Duodenal mucosa (tissue), 2 donors: ENCODE results near the gene PDZRN4.

ENCODE experiments used
- H3K27ac ChIP-seq: one replicate; pipeline ENCODE4 v1.7.0; 2013; ENCODE audit warnings: low read depth, low read length
- H3K27me3 ChIP-seq, 2 donors: one replicate each; pipeline ENCODE4 v1.7.0; 2013; ENCODE audit warnings: low read length in 2 of 2, control low read depth in 1 of 2; ENCODE audit not compliant: insufficient read depth in 2 of 2, control insufficient read depth in 1 of 2
- H3K36me3 ChIP-seq, 2 donors: one replicate each; pipeline ENCODE4 v1.7.0; 2013; ENCODE audit warnings: low read length in 2 of 2, control low read depth in 1 of 2; ENCODE audit not compliant: insufficient read depth in 2 of 2, control insufficient read depth in 1 of 2
- H3K4me1 ChIP-seq, 2 donors: one replicate each; pipeline ENCODE4 v1.7.0; 2013; ENCODE audit warnings: low read length in 2 of 2, control low read depth in 1 of 2; ENCODE audit not compliant: insufficient read depth in 2 of 2, control insufficient read depth in 1 of 2
- H3K4me3 ChIP-seq, 2 donors: one replicate each; pipeline ENCODE4 v1.7.0; 2013; ENCODE audit warnings: low read length in 2 of 2, low read depth in 1 of 2
- H3K9ac ChIP-seq, 2 donors: one replicate each; pipeline ENCODE4 v1.7.0; 2013; ENCODE audit warnings: low read length in 2 of 2, low read depth in 1 of 2
- H3K9me3 ChIP-seq, 2 donors: one replicate each; pipeline ENCODE4 v1.7.0; 2013; ENCODE audit warnings: low read length in 2 of 2, control low read depth in 1 of 2; ENCODE audit not compliant: control insufficient read depth in 1 of 2

PDZRN4 gene

DNA sequence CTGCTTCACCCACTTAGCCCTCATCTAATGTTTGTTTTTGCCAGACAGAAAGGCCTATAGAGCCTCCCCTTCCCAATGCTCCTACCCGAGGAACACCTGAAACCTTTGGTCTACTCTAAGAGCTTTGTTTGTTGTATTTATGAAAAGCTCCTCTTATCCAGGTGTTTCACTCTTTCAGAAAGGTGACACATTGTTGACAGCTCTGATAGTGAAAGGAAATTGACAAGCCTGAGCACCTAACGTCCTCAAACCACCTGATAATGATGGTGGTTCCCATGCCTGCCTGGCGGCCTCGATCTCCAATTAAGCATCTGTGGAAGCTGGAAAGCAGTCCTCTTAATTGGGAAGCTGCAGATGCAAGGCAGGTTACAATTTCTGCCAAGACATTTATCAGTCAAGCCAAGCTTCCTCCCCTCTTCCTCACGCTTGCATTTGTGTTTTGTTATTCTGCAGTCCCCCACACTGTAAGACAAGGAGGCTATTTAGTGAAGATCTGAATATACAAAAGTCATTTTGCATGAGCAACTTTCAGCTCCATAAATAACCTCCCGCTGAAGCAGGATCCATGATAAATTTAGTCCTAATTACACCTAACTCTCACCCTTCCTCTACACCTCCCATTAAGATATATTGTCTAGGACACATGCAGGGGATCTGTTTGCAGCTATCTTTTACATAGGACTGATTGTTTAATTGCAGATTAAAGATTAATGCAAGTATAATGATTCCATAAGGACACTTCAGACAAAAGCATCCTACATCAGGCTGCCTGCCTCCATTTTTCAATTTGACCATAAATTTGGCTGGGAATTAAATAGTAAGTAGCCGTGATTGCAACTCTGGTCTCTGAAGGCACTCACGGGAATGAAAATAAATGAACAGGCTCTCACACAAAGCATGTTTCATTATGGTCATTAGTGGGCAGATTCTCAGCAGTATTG is 288.6 kb downstream of the PDZRN4 start:
- H3K4me1 ChIP-seq = no peaks in the 10 kb centered on the region
- H3K36me3 ChIP-seq = no peaks in the 10 kb centered on the region
- no peak overlapping the region for H3K4me3 ChIP-seq
- H3K27me3 ChIP-seq = no peaks in the 10 kb centered on the region
- no peak overlapping the region for H3K27ac ChIP-seq
- no peak overlapping the region for H3K9ac ChIP-seq
- no peaks in the 10 kb centered on the region for H3K9me3 ChIP-seq

DNA sequence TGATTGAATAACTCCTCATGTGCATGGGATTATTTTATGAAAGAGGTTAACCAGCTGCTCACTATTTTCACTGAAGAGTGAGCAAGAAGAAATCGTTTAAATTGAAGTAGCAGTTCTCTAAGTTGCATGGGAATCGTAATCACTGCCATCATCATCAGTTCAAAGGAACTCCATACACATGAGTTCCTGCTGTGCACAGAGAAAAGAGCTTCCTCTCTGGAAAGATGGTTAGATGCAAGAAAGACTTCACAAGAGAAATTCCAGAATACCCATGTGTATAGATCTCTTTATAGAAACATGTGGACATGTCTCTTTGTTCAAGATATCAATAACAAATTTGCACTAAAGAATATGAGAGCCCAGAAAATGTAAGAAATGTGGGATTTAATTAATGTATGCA is 291.3 kb downstream of the PDZRN4 start:
- Histone ChIP-seq H3K4me3 (no peak overlapping the region), H3K9ac (no peak overlapping the region), H3K27ac (no peak overlapping the region), H3K9me3 (no peaks in the 10 kb centered on the region), H3K36me3 (no peaks in the 10 kb centered on the region), H3K4me1 (no peaks in the 10 kb centered on the region), H3K27me3 (no peaks in the 10 kb centered on the region)

DNA sequence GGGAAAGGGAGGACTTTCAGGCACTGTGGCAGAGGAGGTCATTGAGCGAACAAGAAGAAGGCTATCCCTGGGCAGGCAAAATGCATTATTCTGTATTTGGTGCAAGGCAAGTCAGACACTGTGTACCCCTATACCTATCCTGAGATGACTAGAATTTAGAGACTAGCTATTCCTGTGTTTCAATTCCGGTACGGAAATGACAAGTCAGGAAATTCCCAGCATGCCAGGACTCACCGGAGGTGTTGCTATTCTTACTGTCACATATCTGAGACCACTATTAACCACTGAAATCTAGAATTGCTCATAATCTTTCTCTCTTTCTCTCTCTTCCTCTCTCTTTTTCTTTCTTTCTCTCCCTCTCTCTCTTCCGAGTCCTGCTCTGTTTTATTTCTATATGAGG is 297.1 kb downstream of the PDZRN4 start:
- no peaks in the 10 kb centered on the region for H3K9me3 ChIP-seq
- H3K36me3 ChIP-seq = no peaks in the 10 kb centered on the region
- no peaks in the 10 kb centered on the region for H3K4me1 ChIP-seq

DNA sequence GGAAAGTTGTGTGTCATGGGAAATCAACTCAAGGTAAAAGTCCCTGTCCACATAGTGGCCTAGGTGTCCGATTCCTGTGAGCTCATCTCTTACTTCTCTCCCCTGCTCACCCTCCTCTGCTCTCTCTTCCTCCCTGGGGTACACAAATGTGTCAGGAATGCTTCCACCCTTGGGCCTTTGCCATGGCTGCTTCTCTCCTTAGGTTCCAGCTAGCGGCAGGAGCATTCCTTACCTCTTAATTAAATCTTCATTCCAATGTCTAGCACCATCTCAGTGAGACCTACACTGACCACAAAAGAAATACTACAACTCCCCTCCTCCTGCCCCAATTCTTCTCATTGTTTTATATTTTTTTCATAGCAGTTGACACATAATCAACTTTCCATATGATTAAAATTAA is 298.6 kb downstream of the PDZRN4 start:
- no peaks in the 10 kb centered on the region for H3K27me3 ChIP-seq
- no peak overlapping the region for H3K27ac ChIP-seq
- no peaks in the 10 kb centered on the region for H3K4me1 ChIP-seq
- H3K4me3 ChIP-seq = no peak overlapping the region
- no peak overlapping the region for H3K9ac ChIP-seq
- H3K36me3 ChIP-seq = no peaks in the 10 kb centered on the region
- no peaks in the 10 kb centered on the region for H3K9me3 ChIP-seq

More for the DNA sequence above, 297.1 kb downstream of the PDZRN4 start:
- H3K27ac ChIP-seq = no peak overlapping the region
- no peak overlapping the region for H3K9ac ChIP-seq
- no peak overlapping the region for H3K4me3 ChIP-seq
- H3K27me3 ChIP-seq = no peaks in the 10 kb centered on the region

DNA sequence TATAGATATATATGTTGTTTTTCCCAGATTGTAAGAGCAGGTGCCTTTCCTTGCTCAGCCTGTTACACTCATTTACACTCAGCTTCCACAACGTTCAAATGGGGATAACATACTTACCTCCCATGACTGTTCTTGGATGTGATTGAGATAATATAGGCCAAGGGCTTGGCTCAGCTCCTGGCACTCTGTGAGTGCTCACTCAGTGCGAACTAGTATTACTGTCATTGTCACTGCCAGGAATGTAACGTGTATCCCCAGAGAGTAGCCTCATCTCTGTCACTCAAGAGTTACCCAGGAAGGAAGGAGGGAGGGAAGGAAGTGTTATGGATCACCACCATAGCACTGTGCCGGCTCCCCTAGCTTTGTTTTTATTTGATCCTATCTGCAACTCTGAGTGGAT is 307.9 kb downstream of the PDZRN4 start:
- no peak overlapping the region for H3K9ac ChIP-seq
- H3K36me3 ChIP-seq = no peaks in the 10 kb centered on the region
- H3K4me1 ChIP-seq = no peaks in the 10 kb centered on the region
- H3K27ac ChIP-seq = no peak overlapping the region
- no peak overlapping the region for H3K4me3 ChIP-seq
- H3K9me3 ChIP-seq = no peaks in the 10 kb centered on the region
- no peaks in the 10 kb centered on the region for H3K27me3 ChIP-seq

DNA sequence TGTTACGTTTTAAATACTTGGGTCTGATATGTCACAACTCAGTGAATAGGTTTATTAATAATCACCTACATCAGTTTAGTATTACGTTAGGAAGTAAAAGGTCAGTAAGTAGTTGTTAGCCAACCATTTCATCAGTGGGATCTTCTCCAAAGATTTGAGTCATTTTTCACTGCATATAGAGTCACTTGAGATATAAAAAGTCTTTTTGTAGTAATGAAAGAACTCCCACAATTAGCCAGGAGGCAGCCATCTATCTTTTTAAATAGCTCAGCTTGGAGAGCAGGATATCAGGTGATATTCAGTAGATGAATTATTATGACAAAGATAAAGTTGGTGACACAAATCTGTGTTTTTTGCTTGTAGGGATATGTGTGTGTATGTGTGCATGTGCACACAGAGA is 309.3 kb downstream of the PDZRN4 start:
- Histone ChIP-seq H3K36me3 (no peaks in the 10 kb centered on the region), H3K9me3 (no peaks in the 10 kb centered on the region), H3K27me3 (no peaks in the 10 kb centered on the region), H3K9ac (no peak overlapping the region), H3K4me1 (no peaks in the 10 kb centered on the region), H3K4me3 (no peak overlapping the region), H3K27ac (no peak overlapping the region)

DNA sequence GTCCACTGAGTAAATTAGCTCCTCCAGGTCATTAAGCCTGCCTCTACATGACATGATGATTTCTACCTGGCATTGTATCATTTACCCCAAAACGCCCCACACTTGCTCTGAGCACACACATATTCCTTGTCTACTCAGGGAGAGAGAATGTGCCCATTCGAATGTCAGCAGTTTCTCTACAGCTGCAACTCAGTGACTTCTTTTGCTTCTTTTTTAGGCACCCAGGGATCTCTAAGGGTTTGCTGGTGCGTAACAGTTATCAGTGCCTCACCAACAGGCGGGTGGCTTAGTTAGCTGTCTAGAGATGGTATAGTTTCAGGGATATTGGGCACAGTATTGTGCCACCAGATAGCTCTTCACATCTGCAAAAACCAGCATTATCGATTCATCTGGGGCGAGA is 316.9 kb downstream of the PDZRN4 start:
- Histone ChIP-seq H3K4me3 (no peak overlapping the region), H3K9ac (no peak overlapping the region), H3K27ac (no peak overlapping the region), H3K27me3 (no peaks in the 10 kb centered on the region), H3K36me3 (no peaks in the 10 kb centered on the region), H3K9me3 (no peaks in the 10 kb centered on the region), H3K4me1 (no peaks in the 10 kb centered on the region)

DNA sequence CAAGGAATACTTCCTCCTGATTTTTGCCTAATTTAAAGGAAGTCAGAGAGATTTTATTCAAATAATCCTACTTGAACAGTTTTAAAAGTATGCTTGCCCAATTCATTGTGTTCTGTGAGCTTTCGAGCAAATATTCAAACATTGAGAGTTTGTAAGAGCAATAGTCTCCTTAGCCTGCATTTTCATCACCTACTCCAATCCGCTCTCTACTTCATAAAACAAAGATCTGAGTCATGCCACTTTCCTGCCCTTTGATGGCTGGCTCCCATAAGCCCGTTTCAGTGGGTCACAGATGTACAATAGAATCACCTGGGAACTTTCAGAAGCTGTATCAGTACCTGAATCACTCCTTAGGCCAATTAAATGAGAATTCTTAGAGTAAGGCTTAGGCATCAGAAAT is 319.2 kb downstream of the PDZRN4 start:
- Histone ChIP-seq H3K9ac (no peak overlapping the region), H3K4me1 (no peaks in the 10 kb centered on the region), H3K27ac (no peak overlapping the region), H3K36me3 (no peaks in the 10 kb centered on the region), H3K4me3 (no peak overlapping the region), H3K27me3 (no peaks in the 10 kb centered on the region), H3K9me3 (no peaks in the 10 kb centered on the region)

DNA sequence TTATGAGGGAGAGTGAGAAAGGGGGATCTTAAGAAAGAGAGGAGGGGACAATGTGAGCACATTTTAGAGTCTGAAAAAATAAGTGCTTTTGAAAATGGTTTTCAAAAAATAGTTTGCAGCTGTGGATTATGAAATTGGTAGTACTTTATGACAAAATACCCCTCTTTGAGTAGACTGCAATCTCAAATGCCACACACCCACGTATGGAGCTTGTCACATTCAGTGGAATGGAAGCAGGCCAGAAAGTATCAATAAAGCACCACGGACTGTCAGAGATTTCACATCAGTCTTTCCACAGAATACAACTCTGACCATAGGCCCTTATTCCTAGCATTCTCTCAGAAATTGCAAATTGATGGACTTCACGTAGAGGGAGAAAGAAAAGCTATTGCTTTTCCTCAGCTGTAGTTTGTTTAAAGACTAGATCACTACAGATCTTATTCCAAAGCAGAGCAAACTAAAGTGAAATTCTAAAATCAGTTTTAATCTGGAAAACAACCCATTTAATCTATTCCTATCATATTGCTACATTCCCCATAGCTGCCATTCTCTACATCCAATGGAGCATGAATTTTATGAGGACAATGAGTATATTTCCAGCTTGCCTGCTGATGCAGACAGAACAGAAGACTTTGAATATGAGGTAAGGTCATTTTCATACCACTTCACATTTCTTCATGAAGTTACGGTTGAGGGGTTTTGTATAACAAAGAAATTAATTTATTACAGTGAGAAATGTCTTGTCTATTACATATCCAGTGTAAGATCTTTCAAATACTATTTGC is 321.3 kb downstream of the PDZRN4 start:
- H3K27me3 ChIP-seq = no peaks in the 10 kb centered on the region
- H3K36me3 ChIP-seq = no peaks in the 10 kb centered on the region
- no peaks in the 10 kb centered on the region for H3K4me1 ChIP-seq
- no peak overlapping the region for H3K9ac ChIP-seq
- H3K9me3 ChIP-seq = no peaks in the 10 kb centered on the region
- no peak overlapping the region for H3K27ac ChIP-seq
- no peak overlapping the region for H3K4me3 ChIP-seq

DNA sequence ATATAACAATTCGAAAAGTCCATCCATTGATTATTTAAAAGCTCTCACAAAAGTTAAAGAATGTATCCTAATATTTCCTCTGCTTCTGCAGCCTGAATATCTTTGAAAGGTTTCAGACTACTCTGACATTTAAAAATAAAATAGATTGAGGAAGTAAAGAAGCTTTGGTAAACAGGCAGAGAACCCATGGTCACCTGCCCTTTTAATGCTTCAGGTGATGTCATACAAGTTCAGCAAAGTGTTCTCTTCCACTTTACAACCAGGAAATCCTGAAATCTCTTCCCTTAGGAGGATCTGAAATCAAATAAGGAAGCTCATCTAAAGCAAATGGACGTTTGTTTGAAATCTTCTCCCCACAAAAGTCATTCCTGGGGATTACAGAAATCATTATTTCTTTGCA is 322.4 kb downstream of the PDZRN4 start:
- Histone ChIP-seq H3K4me3 (no peak overlapping the region), H3K27ac (no peak overlapping the region)

More for the DNA sequence above, 322.4 kb downstream of the PDZRN4 start:
- Histone ChIP-seq H3K9me3 (no peaks in the 10 kb centered on the region), H3K27me3 (no peaks in the 10 kb centered on the region), H3K36me3 (no peaks in the 10 kb centered on the region), H3K4me1 (no peaks in the 10 kb centered on the region), H3K9ac (no peak overlapping the region)
